HG02759 (cell line): ENCODE data around the gene PES1.
"Not testable (repeated sequence)": the region's sequence is repeated elsewhere in the genome, so short reads cannot be mapped to it uniquely, and the experiment has no call there.

Experiments used
- ATAC-seq: cut with Tn5 transposase; IDR thresholded peaks from one replicate; pipeline ENCODE4 v1.9.1; 2021; ENCODE audit warnings: mild to moderate bottlenecking, moderate library complexity; ENCODE audit not compliant: unreplicated experiment

The PES1 gene

DNA sequence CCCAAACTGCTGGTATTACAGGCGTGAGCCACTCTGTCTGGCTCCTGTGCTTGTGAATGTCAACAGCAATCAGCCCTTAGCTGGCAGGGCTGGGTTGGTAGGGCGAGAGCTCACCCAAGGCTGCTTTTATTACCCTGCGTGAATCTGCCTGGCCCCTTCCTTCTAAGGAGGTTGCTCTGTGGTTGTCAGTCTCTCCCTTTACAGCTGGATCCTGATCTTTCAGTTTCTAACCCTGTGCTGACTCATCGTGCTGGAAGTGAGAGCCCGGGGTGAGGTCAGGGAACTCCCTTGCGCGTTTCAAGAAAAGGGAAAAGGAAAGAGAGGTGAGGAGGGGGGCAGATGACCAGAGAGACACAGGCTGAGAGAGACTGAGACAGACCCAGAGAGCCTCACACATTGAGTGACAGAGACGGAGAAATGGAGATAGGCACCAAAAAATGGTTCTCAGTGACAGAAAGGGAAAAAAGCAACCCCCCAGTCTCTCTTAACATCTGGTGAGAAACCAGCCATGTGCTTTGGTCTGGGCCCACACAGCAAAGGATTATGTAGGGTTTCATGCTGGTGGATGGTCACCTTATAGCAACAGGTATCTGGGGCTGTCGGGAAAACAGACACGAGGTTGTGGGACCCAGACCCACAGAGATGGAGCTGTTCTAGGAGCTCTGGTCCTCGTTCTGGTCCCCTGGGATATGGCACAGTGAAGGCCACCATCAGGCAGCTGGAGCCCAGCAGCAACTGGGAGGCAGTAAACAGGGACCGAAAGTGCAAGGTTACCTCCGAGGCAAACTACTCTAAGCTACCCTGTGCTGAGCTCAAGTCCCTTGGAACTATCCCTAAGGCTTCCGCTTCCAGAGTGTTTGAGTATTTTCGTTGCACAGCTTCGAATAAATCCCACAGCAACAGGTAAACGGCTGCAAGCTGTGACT, 17.8 kb upstream of the PES1 start:
- ATAC-seq, result peak; percentile 54

DNA sequence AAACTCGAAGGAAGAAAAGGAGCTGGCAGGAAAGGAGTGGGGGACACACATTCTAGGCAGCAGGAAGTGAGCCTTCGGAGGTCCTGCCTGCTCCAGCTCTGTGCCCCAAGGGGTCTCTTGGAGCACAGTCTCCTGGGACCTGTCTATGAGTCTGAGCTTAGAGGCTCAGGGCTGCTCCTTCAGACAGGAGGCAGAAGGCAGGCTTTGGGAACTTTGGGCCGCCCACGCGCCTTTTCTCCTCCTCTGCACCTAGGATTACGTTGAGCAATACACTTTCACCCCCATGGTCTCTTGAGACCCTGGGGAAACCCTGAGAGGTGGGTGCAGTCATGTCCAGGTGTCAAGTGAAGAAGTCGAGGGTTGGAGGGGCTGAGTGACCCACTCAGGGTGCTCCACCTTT, 16.2 kb upstream of the PES1 start:
- no peak for ATAC-seq

- no peak for ATAC-seq
Observed at GRCh38 chr22:30607300-30607930, 15.7 kb upstream of the PES1 start.

GRCh38 chr22:30606455-30607299, 15.0 kb upstream of the PES1 start, which contains the start of gene TCN2:
TSS of gene TCN2 (plus strand) at chr22:30607174. CDS start at chr22:30607332, 158 bp downstream.
- ATAC-seq, result peak; percentile 63

- no peak for ATAC-seq
Observed at GRCh38 chr22:30605449-30606110, 13.9 kb upstream of the PES1 start.

- ATAC-seq, result no peak
Observed at GRCh38 chr22:30604723-30605122, 13.0 kb upstream of the PES1 start.

GRCh38 chr22:30603801-30604200, 12.1 kb upstream of the PES1 start:
- ATAC-seq, result no peak

DNA sequence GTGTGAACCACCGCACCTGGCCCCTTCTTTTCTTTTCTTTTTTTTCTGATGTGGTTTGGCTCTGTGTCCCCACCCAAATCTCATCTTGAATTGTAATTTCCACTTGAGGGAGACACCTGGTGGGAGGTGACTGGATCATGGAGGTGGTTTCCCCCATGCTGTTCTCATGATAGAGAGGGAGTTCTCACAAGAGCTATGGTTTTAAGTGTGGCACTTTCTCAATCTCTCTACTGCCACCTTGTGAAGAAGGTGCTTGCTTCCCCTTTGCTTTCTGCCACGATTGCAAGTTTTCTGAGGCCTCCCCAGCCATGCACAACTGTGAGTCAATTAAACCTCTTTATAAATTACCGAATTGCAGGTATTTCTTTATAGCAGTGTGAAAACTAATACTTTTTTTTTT, 10.3 kb upstream of the PES1 start:
- no peak for ATAC-seq

DNA sequence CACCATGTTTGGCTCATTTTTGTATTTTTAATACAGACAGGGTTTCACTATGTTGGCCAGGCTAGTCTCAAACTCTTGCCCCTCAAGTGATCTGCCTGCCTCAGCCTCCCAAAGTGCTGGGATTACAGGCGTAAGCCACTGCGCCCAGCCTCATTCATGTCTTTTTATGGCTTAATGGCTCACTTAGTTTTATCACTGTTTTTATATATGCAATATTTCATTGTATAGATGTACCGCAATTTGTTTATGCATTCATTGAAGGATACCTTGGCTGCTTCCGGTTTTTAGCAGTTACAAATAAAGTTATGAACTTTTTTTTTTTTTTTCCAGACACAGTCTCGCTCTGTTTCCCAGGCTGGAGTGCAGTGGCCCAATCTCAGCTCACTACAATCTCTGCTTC, 9.8 kb upstream of the PES1 start:
- no peak for ATAC-seq

DNA sequence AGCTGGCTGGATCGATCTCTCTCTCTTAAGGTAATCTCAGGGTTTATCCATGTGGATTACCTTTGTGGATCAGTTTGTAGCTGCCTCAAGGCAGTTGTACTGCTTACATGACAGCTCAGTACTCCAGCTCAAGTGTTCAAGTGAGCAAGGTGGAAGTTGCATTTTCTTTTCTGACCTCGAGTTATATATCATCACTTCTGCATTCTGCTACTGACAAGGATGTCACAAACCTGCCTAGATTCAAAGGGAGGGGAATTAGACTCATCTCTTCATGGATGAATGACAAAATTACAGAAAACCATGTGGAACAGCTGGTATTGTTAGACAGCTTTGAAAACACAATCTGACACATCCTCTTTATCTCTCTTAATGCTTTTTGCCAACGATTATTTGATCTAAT, 9.2 kb upstream of the PES1 start:
- no peak for ATAC-seq

DNA sequence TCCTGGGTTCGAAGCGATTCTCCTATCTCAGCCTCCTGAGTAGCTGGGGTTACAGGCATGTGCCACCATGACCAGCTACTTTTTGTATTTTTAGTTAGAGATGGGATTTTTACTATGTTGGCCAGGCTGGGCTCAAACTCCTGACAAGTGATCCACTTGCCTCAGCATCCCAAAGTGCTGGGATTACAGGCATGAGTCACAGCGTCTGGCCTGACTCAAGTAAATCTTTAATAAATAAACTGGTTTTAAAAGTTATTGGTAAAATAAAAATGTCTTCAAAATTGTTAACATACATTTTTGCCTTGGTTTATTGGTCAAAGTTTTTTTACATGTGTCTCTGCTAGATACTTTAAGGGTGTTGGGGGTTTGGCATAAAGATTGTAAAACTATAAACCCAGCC, 7.3 kb upstream of the PES1 start:
- ATAC-seq, result no peak

DNA sequence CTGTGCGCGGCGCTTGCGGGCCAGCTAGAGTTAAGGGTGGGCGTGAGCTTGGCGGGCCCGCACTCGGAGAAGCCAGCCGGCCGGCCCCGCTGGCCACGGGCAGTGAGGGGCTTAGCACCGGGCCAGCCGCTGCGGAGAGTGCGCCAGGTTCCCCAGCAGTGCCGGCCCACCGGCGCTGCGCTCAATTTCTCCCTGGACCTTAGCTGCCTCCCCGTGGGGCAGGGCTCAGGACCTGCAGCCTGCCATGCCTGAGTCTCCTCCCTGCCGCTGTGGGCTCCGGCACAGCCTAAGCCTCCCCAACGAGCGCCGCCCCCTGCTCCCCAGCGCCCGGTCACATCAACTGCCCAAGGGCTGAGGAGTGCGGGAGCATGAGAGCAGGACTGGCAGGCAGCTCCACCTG, 5.2 kb upstream of the PES1 start:
- no peak for ATAC-seq

- ATAC-seq, result no peak
Observed at GRCh38 chr22:30596199-30596598, 4.5 kb upstream of the PES1 start.

- ATAC-seq, result not testable (repeated sequence)
Observed at GRCh38 chr22:30592360-30592713, 627 bp upstream of the PES1 start.

GRCh38 chr22:30591191-30591587, 521 bp downstream of the PES1 start:
- no peak for ATAC-seq

- ATAC-seq, result no peak
Observed at GRCh38 chr22:30586414-30586813, 5.3 kb downstream of the PES1 start.

DNA sequence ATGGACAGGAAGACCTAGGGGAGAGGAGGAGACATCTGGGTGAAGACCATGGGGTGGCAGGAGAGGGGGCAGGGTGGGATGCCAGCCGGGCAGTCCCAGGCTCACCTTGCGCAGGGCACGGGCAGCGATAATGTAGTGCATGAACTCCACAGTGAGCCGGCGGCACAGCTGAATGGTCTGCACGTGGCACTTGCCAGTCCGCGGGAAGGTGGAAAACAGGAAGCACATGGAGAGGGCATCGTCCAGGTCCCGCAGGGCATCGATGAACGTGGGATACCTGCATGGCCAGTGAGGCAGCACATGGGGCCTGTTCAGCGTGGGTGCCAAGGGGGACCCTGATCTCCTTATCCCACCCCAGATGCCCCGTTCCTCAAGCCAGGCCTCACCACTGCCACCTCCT, 7.3 kb downstream of the PES1 start:
- ATAC-seq, result no peak

DNA sequence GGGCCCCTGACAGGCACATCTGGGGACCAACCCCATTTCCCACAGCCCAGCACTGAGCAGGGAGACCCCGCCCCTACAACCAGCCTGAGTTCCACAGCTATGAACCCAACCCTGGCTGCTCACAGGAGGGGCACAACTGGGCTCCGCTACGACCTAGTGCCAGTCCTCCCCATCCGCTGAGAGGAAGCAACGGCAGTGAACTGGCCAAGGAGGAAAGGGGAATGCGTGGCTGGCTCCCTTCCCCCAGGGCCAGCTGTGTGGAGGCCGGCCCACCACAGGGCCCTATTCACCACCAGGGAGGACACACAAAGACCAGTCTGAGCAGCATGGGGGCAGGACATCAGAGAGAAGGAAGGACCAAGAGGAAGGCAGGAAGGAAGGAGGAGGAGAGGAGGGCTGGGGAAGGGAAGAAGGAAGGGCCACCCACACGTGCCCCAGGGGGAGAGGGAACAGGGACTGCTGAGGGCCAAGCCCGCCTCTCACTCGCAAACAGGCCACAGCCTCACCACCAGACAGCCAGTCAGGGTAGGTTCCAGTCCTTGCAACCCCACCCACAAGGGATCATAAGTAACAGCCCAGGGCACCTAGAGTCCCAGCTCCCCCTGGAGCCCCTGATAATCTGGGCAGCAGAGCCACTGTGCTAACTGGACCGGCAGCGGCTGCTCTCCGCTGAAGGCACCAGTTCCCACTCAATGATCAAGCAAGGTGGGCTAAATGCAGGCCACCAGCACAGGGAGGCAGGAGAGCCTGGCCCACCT, 8.7 kb downstream of the PES1 start:
- no peak for ATAC-seq

GRCh38 chr22:30582051-30582450, 9.7 kb downstream of the PES1 start:
- ATAC-seq, result no peak

GRCh38 chr22:30580896-30581295, 10.8 kb downstream of the PES1 start:
- ATAC-seq, result no peak
